Measurements from ENCODE around the gene PTPRE. TPM values are rescaled to one million over a fixed set of nuclear protein-coding genes. Genes with fewer than 3 reads are reported as not detected.

The PTPRE gene
- total and polyA plus RNA-seq, 10 of the 15 experiments (the other 5 are each of a cell fraction or from before 2014, with no cell fraction given), result 2.9 to 7.6 (median 5.8) TPM

DNA sequence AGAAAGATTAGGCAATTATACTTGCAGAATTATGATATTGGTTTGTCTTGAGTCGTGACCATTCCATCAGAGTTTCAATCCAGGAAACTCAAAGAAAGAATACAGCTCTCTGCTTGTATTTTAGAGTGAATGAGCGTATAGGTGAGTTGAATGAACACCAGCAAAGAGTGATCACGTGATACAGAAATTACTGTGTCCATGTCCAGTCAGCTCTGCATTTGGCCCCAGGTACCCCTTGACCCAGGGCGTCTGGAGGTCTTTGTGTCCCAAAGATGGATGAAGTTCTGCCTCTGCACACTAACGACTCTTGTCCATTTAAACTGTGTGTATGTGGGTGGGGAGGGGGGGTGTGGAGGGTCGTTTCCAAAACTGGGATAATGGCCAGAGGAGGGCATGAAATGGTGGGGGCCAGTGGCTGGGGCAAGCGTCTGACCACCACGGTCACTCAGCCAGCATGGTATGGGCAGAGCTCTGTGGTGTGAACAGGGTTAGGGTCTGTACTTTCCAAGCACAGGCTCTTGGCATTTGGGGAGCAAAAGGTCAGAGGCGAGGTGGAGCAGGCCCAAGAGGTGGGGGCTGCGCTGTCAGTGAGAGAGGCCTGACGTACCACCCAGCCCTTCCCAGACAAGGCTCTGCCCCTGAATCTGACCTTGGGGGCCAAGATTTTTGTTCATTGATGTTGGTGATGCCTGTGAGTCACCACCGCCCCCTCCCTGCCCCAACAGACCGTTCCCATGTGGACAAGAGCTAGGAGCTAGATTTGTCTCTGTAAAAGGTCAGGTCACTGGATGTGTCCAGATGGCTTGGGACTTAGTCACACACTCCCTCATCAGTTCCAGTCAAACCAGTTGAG lies 1.4 kb downstream of the PTPRE start:
- ATAC-seq (no peak), DNase-seq (ENCODE audit: low read depth, low spot score) (no peak), FAIRE-seq (no peak)
- in situ Hi-C loops (cut with MboI), result no loop called here
- Histone ChIP-seq H3K4me1 (ENCODE audit: control insufficient read depth, insufficient read depth, low read length) (no peaks in the 10 kb centered on the region), H3K4me3 (no peak overlapping the region), H3K27ac (ENCODE audit: control insufficient read depth, insufficient read depth) (no peak overlapping the region), H4K20me1 (ENCODE audit: control insufficient read depth, insufficient read depth) (no peaks in the 10 kb centered on the region), H3K9me3 (replicated peaks; ENCODE audit: control insufficient read depth, insufficient read depth, low read length) (no peaks in the 10 kb centered on the region), H3K79me2 (ENCODE audit: control insufficient read depth, insufficient read depth, low read length) (no peaks in the 10 kb centered on the region), H3K36me3 (ENCODE audit: control insufficient read depth in 2 of 2, insufficient read depth in 2 of 2, low read length in 1 of 2) (no peaks in the 10 kb centered on the region), H3K27me3 (replicated peaks in 1 of 2; ENCODE audit: control insufficient read depth in 2 of 2, insufficient read depth in 2 of 2, low read length in 1 of 2) (no peaks in the 10 kb centered on the region; a peak in 2 of 4 replicates), H3K4me2 (ENCODE audit: control insufficient read depth, insufficient read depth) (no peak overlapping the region), H2AFZ (ENCODE audit: control insufficient read depth, low read depth, low read length) (no peak overlapping the region), H3K9ac (ENCODE audit: control insufficient read depth, insufficient read depth, low read length) (no peak overlapping the region)
- ChIA-PET RAD21 (ENCODE audit: unreplicated experiment) (no interaction called here), POLR2A (no interaction called here), CTCF (no interaction called here), SMC1A (ENCODE audit: uncharacterized antibody, unreplicated experiment) (no interaction called here)
- intact Hi-C loops (cut with micrococcal nuclease; ENCODE audit: unreplicated experiment), result loop anchor here (10.0 kb wide), 1 partner anchor 246 kb away; no protein-coding TSS in a partner anchor
- 28% methylated on average over 13 of the region's 13 CpGs for WGBS (ENCODE audit: insufficient coverage, insufficient replicate concordance, low lambda C conversion rate, missing lambda C conversion rate)
- TF ChIP-seq, protein P1, sequence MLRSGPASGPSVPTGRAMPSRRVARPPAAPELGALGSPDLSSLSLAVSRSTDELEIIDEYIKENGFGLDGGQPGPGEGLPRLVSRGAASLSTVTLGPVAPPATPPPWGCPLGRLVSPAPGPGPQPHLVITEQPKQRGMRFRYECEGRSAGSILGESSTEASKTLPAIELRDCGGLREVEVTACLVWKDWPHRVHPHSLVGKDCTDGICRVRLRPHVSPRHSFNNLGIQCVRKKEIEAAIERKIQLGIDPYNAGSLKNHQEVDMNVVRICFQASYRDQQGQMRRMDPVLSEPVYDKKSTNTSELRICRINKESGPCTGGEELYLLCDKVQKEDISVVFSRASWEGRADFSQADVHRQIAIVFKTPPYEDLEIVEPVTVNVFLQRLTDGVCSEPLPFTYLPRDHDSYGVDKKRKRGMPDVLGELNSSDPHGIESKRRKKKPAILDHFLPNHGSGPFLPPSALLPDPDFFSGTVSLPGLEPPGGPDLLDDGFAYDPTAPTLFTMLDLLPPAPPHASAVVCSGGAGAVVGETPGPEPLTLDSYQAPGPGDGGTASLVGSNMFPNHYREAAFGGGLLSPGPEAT (IDR thresholded peaks at IDR 0.05; ENCODE audit: low read depth), result no peak
- TF ChIP-seq NRF1 (conservative IDR thresholded peaks at IDR 0.05; ENCODE audit: low read depth, low read length) (no peak), PAX8 (IDR thresholded peaks at IDR 0.05) (no peak)
- no TSS peak for BruUV-seq (replicated peaks)

DNA sequence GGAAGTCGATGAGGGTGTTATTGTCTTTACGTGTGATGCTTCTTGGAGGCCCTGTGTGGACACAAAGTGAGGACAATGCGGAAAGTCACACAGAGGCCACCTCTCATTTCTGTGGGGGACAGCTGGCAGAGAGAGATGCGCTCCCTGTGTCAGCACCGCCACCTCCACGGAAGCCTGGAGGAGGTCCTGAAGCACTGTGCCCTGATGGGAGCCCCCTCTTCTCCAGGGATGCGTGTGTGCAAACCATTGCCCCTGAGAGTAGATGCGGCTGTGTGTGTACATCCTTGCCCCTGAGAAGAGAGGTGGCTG lies 2.0 kb downstream of the PTPRE start:
- ChIA-PET CTCF (no interaction called here), SMC1A (ENCODE audit: uncharacterized antibody, unreplicated experiment) (no interaction called here), RAD21 (ENCODE audit: unreplicated experiment) (no interaction called here), POLR2A (no interaction called here)
- WGBS (ENCODE audit: insufficient coverage, insufficient replicate concordance, low lambda C conversion rate, missing lambda C conversion rate), result 56% methylated on average over 7 of the region's 8 CpGs
- BruUV-seq (replicated peaks), result no TSS peak
- H3K9me3 ChIP-seq (replicated peaks; ENCODE audit: control insufficient read depth, insufficient read depth, low read length), result no peaks in the 10 kb centered on the region
- no peak for DNase-seq (ENCODE audit: low read depth, low spot score)
- intact Hi-C loops (cut with micrococcal nuclease; ENCODE audit: unreplicated experiment), result loop anchor here (10.0 kb wide), 1 partner anchor 246 kb away; no protein-coding TSS in a partner anchor
- H3K4me2 ChIP-seq (ENCODE audit: control insufficient read depth, insufficient read depth), result no peak overlapping the region
- H3K4me3 ChIP-seq, result no peak overlapping the region
- in situ Hi-C loops (cut with MboI), result no loop called here
- no peak overlapping the region for H3K9ac ChIP-seq (ENCODE audit: control insufficient read depth, insufficient read depth, low read length)
- ATAC-seq, result no peak
- no peaks in the 10 kb centered on the region for H3K36me3 ChIP-seq (ENCODE audit: control insufficient read depth in 2 of 2, insufficient read depth in 2 of 2, low read length in 1 of 2)
- H3K79me2 ChIP-seq (ENCODE audit: control insufficient read depth, insufficient read depth, low read length), result no peaks in the 10 kb centered on the region
- no peaks in the 10 kb centered on the region for H4K20me1 ChIP-seq (ENCODE audit: control insufficient read depth, insufficient read depth)
- H3K27ac ChIP-seq (ENCODE audit: control insufficient read depth, insufficient read depth), result no peak overlapping the region
- H3K27me3 ChIP-seq (replicated peaks in 1 of 2; ENCODE audit: control insufficient read depth in 2 of 2, insufficient read depth in 2 of 2, low read length in 1 of 2), result no peaks in the 10 kb centered on the region; a peak in 2 of 4 replicates
- H2AFZ ChIP-seq (ENCODE audit: control insufficient read depth, low read depth, low read length), result no peak overlapping the region
- H3K4me1 ChIP-seq (ENCODE audit: control insufficient read depth, insufficient read depth, low read length), result no peaks in the 10 kb centered on the region
- no peak for FAIRE-seq
- TF ChIP-seq ASH2L (IDR thresholded peaks at IDR 0.05; ENCODE audit: borderline replicate concordance, low read depth), result no peak
- TF ChIP-seq BACH1 (IDR thresholded peaks at IDR 0.05; ENCODE audit: borderline replicate concordance), result no peak
- TF ChIP-seq RFX5 (IDR thresholded peaks at IDR 0.05; ENCODE audit: low read depth, low read length), result no peak
- TF ChIP-seq STAT1 (conservative IDR thresholded peaks at IDR 0.05), result no peak
- TF ChIP-seq, protein P2, sequence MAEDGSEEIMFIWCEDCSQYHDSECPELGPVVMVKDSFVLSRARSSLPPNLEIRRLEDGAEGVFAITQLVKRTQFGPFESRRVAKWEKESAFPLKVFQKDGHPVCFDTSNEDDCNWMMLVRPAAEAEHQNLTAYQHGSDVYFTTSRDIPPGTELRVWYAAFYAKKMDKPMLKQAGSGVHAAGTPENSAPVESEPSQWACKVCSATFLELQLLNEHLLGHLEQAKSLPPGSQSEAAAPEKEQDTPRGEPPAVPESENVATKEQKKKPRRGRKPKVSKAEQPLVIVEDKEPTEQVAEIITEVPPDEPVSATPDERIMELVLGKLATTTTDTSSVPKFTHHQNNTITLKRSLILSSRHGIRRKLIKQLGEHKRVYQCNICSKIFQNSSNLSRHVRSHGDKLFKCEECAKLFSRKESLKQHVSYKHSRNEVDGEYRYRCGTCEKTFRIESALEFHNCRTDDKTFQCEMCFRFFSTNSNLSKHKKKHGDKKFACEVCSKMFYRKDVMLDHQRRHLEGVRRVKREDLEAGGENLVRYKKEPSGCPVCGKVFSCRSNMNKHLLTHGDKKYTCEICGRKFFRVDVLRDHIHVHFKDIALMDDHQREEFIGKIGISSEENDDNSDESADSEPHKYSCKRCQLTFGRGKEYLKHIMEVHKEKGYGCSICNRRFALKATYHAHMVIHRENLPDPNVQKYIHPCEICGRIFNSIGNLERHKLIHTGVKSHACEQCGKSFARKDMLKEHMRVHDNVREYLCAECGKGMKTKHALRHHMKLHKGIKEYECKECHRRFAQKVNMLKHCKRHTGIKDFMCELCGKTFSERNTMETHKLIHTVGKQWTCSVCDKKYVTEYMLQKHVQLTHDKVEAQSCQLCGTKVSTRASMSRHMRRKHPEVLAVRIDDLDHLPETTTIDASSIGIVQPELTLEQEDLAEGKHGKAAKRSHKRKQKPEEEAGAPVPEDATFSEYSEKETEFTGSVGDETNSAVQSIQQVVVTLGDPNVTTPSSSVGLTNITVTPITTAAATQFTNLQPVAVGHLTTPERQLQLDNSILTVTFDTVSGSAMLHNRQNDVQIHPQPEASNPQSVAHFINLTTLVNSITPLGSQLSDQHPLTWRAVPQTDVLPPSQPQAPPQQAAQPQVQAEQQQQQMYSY (CRISPR knock-in tag; IDR thresholded peaks at IDR 0.05), result no peak
- no peak for TF ChIP-seq RELA (IDR thresholded peaks at IDR 0.05; ENCODE audit: borderline replicate concordance, partially characterized antibody)
- no peak for TF ChIP-seq KDM1A (IDR thresholded peaks at IDR 0.05; ENCODE audit: borderline replicate concordance)
- no peak for TF ChIP-seq KLF5 (IDR thresholded peaks at IDR 0.05; ENCODE audit: partially characterized antibody)
- no peak for TF ChIP-seq TAF1 (IDR thresholded peaks at IDR 0.05; ENCODE audit: borderline replicate concordance, low read depth, low read length)
- TF ChIP-seq NR2C1 (IDR thresholded peaks at IDR 0.05), result no peak
